ENCODE results near the gene HSPA12B. TPM values are rescaled to one million over a fixed set of nuclear protein-coding genes. Genes with fewer than 3 reads are reported as not detected.

The HSPA12B gene
- total RNA-seq, 1 experiment from 2014 or later, result 0.21 TPM

DNA sequence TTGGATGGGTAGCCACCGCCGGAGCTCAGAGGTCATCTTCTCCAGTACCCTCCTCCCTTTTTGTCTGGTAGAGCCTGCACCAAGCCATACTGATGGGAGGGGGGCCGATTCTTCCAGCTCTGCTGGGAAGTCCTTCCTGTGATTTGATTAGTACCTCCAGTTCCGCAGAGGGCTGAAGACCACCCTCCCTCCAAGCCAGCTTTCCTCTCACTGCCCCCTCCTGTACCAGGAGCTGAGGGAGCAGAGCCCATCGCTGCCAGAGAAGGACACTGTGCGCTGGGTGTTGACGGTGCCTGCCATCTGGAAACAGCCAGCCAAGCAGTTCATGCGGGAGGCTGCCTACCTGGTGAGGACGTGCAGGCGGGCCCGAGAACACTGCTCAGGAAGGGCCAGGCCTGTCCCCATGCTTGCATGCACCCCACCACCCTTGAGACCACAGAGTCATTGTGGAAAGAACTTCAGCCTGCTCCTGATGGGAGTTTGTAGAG is 13.2 kb downstream of the HSPA12B start:
- Histone ChIP-seq H3K36me3 (ENCODE audit: control insufficient read depth, insufficient read depth, low read length) (no peaks in the 10 kb centered on the region), H3K4me3 (ENCODE audit: low read depth in 2 of 2, low read length in 2 of 2) (no peak overlapping the region; a peak in 1 of 4 replicates), H3K27ac (ENCODE audit: low read length) (no peak overlapping the region), H3K27me3 (ENCODE audit: control insufficient read depth, insufficient read depth, low read length) (peaks cover 3% of the 10 kb centered on the region), H3K4me1 (ENCODE audit: control insufficient read depth, insufficient read depth, low read length) (no peaks in the 10 kb centered on the region; the same call in 1 of the 2 replicates), H3K9me3 (ENCODE audit: control insufficient read depth, insufficient read depth, low read depth, low read length) (no peaks in the 10 kb centered on the region)
- in situ Hi-C loops (cut with HindIII; ENCODE audit: low pct_unique_long_range_greater_than_20kb, low sequenced_read_pairs), result no loop called here
- ATAC-seq (no peak), DNase-seq (ENCODE audit: low read depth, low spot score) (no peak)
- CTCF ChIA-PET, result interaction anchor here (1.0 to 1.4 kb wide), 2 partner anchors 10 to 23 kb away, joined by 4 to 5 read pairs; no protein-coding TSS in a partner anchor
- TF ChIP-seq TCF7L2 (IDR thresholded peaks at IDR 0.05; ENCODE audit: low read depth, low read length), result no peak
- no peak for TF ChIP-seq REST (IDR thresholded peaks at IDR 0.05; ENCODE audit: insufficient read depth in 1 of 2, low read depth in 2 of 2, low read length in 1 of 2)
- TF ChIP-seq SIN3A (IDR thresholded peaks at IDR 0.05; ENCODE audit: borderline replicate concordance, insufficient read depth, low read depth, low read length), result no peak
- POLR2A ChIA-PET, result no interaction called here
- no TSS peak for BruUV-seq (replicated peaks)
- intact Hi-C loops (cut with micrococcal nuclease; ENCODE audit: unreplicated experiment), result loop anchor here (10.0 kb wide), 1 partner anchor 71 kb away; no protein-coding TSS in a partner anchor

DNA sequence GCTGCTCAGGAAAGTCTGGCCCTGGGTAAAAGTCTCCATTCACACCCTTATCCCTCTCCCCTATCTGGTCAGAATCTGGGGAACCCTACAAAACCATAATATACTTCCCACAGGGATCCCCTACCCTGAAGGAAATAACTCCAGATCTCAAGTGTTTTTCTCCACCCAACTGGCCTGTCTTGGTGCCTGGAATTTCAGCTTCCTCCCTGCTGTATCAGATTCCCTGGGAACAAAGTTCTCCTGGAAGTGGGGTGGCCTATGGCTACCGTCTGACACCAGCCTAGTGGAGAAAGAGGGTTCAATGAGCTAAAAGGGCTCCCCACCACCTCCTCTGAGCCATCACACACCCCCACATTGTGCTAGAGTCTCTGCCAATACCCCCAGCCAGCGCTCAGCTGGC is 15.0 kb downstream of the HSPA12B start:
- H3K9me3 ChIP-seq (ENCODE audit: control insufficient read depth, insufficient read depth, low read depth, low read length), result no peaks in the 10 kb centered on the region
- H3K27ac ChIP-seq (ENCODE audit: low read length), result no peak overlapping the region
- BruUV-seq (replicated peaks), result no TSS peak
- ATAC-seq (no peak), DNase-seq (ENCODE audit: low read depth, low spot score) (no peak)
- intact Hi-C loops (cut with micrococcal nuclease; ENCODE audit: unreplicated experiment) (loop anchor here (10.0 kb wide), 1 partner anchor 73 kb away; no protein-coding TSS in a partner anchor), in situ Hi-C loops (cut with HindIII; ENCODE audit: low pct_unique_long_range_greater_than_20kb, low sequenced_read_pairs) (no loop called here)
- H3K36me3 ChIP-seq (ENCODE audit: control insufficient read depth, insufficient read depth, low read length), result no peaks in the 10 kb centered on the region
- ChIA-PET CTCF (no interaction called here), POLR2A (no interaction called here)
- H3K4me1 ChIP-seq (ENCODE audit: control insufficient read depth, insufficient read depth, low read length), result no peaks in the 10 kb centered on the region; the same call in 1 of the 2 replicates
- TF ChIP-seq TCF7L2 (IDR thresholded peaks at IDR 0.05; ENCODE audit: low read depth, low read length), result no peak
- TF ChIP-seq, protein P1, sequence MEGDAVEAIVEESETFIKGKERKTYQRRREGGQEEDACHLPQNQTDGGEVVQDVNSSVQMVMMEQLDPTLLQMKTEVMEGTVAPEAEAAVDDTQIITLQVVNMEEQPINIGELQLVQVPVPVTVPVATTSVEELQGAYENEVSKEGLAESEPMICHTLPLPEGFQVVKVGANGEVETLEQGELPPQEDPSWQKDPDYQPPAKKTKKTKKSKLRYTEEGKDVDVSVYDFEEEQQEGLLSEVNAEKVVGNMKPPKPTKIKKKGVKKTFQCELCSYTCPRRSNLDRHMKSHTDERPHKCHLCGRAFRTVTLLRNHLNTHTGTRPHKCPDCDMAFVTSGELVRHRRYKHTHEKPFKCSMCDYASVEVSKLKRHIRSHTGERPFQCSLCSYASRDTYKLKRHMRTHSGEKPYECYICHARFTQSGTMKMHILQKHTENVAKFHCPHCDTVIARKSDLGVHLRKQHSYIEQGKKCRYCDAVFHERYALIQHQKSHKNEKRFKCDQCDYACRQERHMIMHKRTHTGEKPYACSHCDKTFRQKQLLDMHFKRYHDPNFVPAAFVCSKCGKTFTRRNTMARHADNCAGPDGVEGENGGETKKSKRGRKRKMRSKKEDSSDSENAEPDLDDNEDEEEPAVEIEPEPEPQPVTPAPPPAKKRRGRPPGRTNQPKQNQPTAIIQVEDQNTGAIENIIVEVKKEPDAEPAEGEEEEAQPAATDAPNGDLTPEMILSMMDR (IDR thresholded peaks at IDR 0.05), result no peak
- no peak for TF ChIP-seq REST (IDR thresholded peaks at IDR 0.05; ENCODE audit: insufficient read depth in 1 of 2, low read depth in 2 of 2, low read length in 1 of 2)
- TF ChIP-seq POLR2AphosphoS5 (IDR thresholded peaks at IDR 0.05; ENCODE audit: low read depth, low read length), result no peak
- TF ChIP-seq SIN3A (IDR thresholded peaks at IDR 0.05; ENCODE audit: borderline replicate concordance, insufficient read depth, low read depth, low read length), result no peak
- peaks cover 6% of the 10 kb centered on the region for H3K27me3 ChIP-seq (ENCODE audit: control insufficient read depth, insufficient read depth, low read length)
- H3K4me3 ChIP-seq (ENCODE audit: low read depth in 2 of 2, low read length in 2 of 2), result no peak overlapping the region
